ENCODE results near the gene PFKL. TPM values are rescaled to one million over a fixed set of nuclear protein-coding genes. Genes with fewer than 3 reads are reported as not detected.
"Not testable (repeated sequence)": the region's sequence is repeated elsewhere in the genome, so short reads cannot be mapped to it uniquely, and the experiment has no call there.

Gene PFKL
- total and polyA plus RNA-seq, 2 donors = 49.6 to 82.7 TPM

GRCh38 chr21:44338971-44339910 is 39.4 kb downstream of the PFKL start, which contains the start of gene CFAP410:
CFAP410 (minus strand) TSS chr21:44339390; CDS start chr21:44339194, 196 bp downstream.
- WGBS = under 1% methylated on average over 84 of the region's 90 CpGs
- DNase-seq (ENCODE audit: low read depth in 6 of 9, low spot score in 9 of 9) = peak; percentile 82 to 97 (median 91)
- Histone ChIP-seq H3K4me1 (ENCODE audit: control insufficient read depth in 2 of 2, insufficient read depth in 2 of 2, low read length in 2 of 2) (peaks cover 5 to 17% of the 10 kb centered on the region in 2 donors), H3K27me3 (ENCODE audit: control insufficient read depth in 2 of 2, insufficient read depth in 1 of 2, low read length in 1 of 2) (no peaks in the 10 kb centered on the region), H3K9me3 (ENCODE audit: control insufficient read depth in 2 of 2, insufficient read depth in 1 of 2, low read length in 1 of 2) (no peaks in the 10 kb centered on the region), H3K4me3 (ENCODE audit: low read length in 2 of 2) (peak within 1 kb of the TSS; percentile 92), H3K27ac (ENCODE audit: low read depth in 1 of 2, low read length in 1 of 2) (peak within 1 kb of the TSS; percentile 98 to 99), H3K36me3 (ENCODE audit: control insufficient read depth in 2 of 2, insufficient read depth in 2 of 2, low read length in 1 of 2) (peaks cover 11 to 24% of the 10 kb centered on the region in 2 donors)

DNA sequence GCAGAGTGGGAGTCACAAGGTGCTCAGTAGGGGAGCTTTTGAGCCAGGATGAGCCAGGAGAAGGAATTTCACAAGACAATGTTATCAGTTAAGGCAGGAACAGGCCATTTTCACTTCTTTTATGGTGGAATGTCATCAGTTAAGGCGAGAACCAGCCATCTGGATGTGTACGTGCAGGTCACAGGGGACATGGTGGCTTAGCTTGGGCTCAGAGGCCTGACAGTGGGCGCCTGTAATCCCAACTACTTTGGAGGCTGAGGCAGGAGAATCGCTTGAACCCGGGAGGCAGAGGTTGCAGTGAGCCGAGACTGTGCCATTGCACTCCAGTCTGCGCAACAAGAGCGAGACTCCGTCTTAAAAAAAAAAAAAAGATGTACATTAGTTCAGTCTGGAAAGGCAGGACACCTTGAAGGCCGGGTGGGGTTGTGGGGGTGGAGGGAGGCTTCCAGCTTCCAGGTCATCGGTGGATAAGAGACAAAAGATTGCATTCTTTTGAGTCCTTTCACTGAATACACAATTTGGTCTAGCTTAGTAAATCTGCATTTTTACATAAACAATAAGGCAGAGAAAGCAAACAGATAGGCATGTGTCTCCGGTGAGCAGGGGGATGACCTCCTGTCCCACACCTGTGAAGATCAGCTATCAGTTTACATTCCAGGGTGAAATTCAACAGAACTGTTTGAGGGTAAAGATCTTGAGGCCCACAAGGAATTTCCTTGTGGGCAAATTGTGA is 42.0 kb downstream of the PFKL start:
- DNase-seq (ENCODE audit: low read depth in 6 of 9, low spot score in 9 of 9); H3K27ac ChIP-seq (ENCODE audit: low read depth in 1 of 2, low read length in 1 of 2); H3K9me3 ChIP-seq (ENCODE audit: control insufficient read depth in 2 of 2, insufficient read depth in 1 of 2, low read length in 1 of 2); H3K4me3 ChIP-seq (ENCODE audit: low read length in 2 of 2); H3K27me3 ChIP-seq (ENCODE audit: control insufficient read depth in 2 of 2, insufficient read depth in 1 of 2, low read length in 1 of 2); H3K36me3 ChIP-seq (ENCODE audit: control insufficient read depth in 2 of 2, insufficient read depth in 2 of 2, low read length in 1 of 2): not testable (repeated sequence)
- 95% methylated on average over 12 of the region's 12 CpGs for WGBS
- H3K4me1 ChIP-seq (ENCODE audit: control insufficient read depth in 2 of 2, insufficient read depth in 2 of 2, low read length in 2 of 2) = peaks cover 5 to 25% of the 10 kb centered on the region in 2 donors

- not testable (repeated sequence) for H3K27me3 ChIP-seq (ENCODE audit: control insufficient read depth in 2 of 2, insufficient read depth in 1 of 2, low read length in 1 of 2); H3K27ac ChIP-seq (ENCODE audit: low read depth in 1 of 2, low read length in 1 of 2); H3K4me3 ChIP-seq (ENCODE audit: low read length in 2 of 2); H3K36me3 ChIP-seq (ENCODE audit: control insufficient read depth in 2 of 2, insufficient read depth in 2 of 2, low read length in 1 of 2); H3K9me3 ChIP-seq (ENCODE audit: control insufficient read depth in 2 of 2, insufficient read depth in 1 of 2, low read length in 1 of 2); DNase-seq (ENCODE audit: low read depth in 6 of 9, low spot score in 9 of 9)
- peaks cover 5 to 28% of the 10 kb centered on the region in 2 donors for H3K4me1 ChIP-seq (ENCODE audit: control insufficient read depth in 2 of 2, insufficient read depth in 2 of 2, low read length in 2 of 2)
- 82% methylated on average over 8 of the region's 8 CpGs for WGBS
Measured at GRCh38 chr21:44342981-44343380, 43.1 kb downstream of the PFKL start.

GRCh38 chr21:44344541-44345183 is 44.8 kb downstream of the PFKL start:
- H3K4me1 ChIP-seq (ENCODE audit: control insufficient read depth in 2 of 2, insufficient read depth in 2 of 2, low read length in 2 of 2) = peaks cover 13 to 36% of the 10 kb centered on the region in 2 donors
- no peaks in the 10 kb centered on the region for H3K9me3 ChIP-seq (ENCODE audit: control insufficient read depth in 2 of 2, insufficient read depth in 1 of 2, low read length in 1 of 2)
- no peak overlapping the region for H3K27ac ChIP-seq (ENCODE audit: low read depth in 1 of 2, low read length in 1 of 2)
- H3K27me3 ChIP-seq (ENCODE audit: control insufficient read depth in 2 of 2, insufficient read depth in 1 of 2, low read length in 1 of 2) = peaks cover 5 to 23% of the 10 kb centered on the region in 2 donors
- no peak overlapping the region for H3K4me3 ChIP-seq (ENCODE audit: low read length in 2 of 2)
- DNase-seq (ENCODE audit: low read depth in 6 of 9, low spot score in 9 of 9) = no peak
- 76% methylated on average over 17 of the region's 17 CpGs for WGBS
- no peaks in the 10 kb centered on the region for H3K36me3 ChIP-seq (ENCODE audit: control insufficient read depth in 2 of 2, insufficient read depth in 2 of 2, low read length in 1 of 2)

DNA sequence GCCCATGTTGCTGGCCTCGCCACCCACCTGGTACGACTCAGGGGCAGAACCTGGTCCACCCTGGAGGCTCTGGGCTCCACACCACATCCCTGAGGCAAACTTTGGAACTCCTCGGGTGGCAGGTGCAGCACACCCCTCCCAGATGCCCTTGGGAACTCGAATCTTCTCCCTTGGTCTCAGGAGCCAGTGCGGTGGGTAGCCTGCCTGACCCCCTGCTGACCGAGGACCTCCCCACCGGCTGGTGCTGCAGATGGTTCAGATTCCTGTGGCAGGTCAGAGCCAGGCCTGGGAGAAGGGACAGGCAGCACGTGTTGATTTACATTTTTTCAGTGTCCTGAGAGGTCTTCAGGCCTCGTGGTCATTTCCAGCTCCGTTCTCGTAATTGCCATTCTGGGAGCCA is 45.6 kb downstream of the PFKL start:
- Histone ChIP-seq H3K9me3 (ENCODE audit: control insufficient read depth in 2 of 2, insufficient read depth in 1 of 2, low read length in 1 of 2) (no peaks in the 10 kb centered on the region), H3K36me3 (ENCODE audit: control insufficient read depth in 2 of 2, insufficient read depth in 2 of 2, low read length in 1 of 2) (no peaks in the 10 kb centered on the region), H3K27ac (ENCODE audit: low read depth in 1 of 2, low read length in 1 of 2) (no peak overlapping the region), H3K4me3 (ENCODE audit: low read length in 2 of 2) (no peak overlapping the region), H3K27me3 (ENCODE audit: control insufficient read depth in 2 of 2, insufficient read depth in 1 of 2, low read length in 1 of 2) (peaks cover 13 to 27% of the 10 kb centered on the region in 2 donors), H3K4me1 (ENCODE audit: control insufficient read depth in 2 of 2, insufficient read depth in 2 of 2, low read length in 2 of 2) (peaks cover 9 to 28% of the 10 kb centered on the region in 2 donors)
- WGBS = 91% methylated on average over 11 of the region's 11 CpGs
- no peak for DNase-seq (ENCODE audit: low read depth in 6 of 9, low spot score in 9 of 9)

DNA sequence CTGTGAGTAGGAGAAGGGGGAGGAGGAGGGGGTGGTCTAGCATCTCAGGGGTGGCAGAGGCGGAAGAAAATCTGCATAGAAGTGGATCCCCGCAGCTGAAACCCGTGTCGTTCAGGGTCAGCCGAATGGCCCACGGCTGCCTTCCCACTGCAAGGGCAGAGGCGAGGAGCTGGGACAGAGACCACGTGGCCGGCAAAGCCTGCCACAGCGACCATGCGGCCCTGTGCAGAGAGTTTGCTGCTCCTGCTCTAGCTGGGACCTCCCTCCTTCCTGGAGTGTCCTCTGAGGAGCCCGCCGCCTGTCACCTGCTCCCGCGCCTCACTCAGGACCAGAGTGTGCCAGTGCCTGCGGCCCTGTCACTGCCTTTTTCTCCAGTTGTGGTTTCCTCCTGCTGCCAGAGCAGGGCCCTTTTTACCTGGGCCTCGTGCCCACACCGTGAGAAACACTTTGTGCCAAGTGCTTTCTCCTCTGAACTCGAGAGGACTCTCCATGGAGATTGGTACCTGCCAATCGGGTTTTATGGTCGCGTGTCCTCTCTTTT is 48.1 kb downstream of the PFKL start:
- no peak overlapping the region for H3K27ac ChIP-seq (ENCODE audit: low read depth in 1 of 2, low read length in 1 of 2)
- no peak for DNase-seq (ENCODE audit: low read depth in 6 of 9, low spot score in 9 of 9)
- WGBS = 32% methylated on average over 22 of the region's 22 CpGs
- no peak overlapping the region for H3K4me3 ChIP-seq (ENCODE audit: low read length in 2 of 2)
- H3K4me1 ChIP-seq (ENCODE audit: control insufficient read depth in 2 of 2, insufficient read depth in 2 of 2, low read length in 2 of 2) = peaks cover 26 to 50% of the 10 kb centered on the region in 2 donors
- H3K36me3 ChIP-seq (ENCODE audit: control insufficient read depth in 2 of 2, insufficient read depth in 2 of 2, low read length in 1 of 2) = no peaks in the 10 kb centered on the region
- peaks cover 17 to 43% of the 10 kb centered on the region in 2 donors for H3K27me3 ChIP-seq (ENCODE audit: control insufficient read depth in 2 of 2, insufficient read depth in 1 of 2, low read length in 1 of 2)
- no peaks in the 10 kb centered on the region for H3K9me3 ChIP-seq (ENCODE audit: control insufficient read depth in 2 of 2, insufficient read depth in 1 of 2, low read length in 1 of 2)

DNA sequence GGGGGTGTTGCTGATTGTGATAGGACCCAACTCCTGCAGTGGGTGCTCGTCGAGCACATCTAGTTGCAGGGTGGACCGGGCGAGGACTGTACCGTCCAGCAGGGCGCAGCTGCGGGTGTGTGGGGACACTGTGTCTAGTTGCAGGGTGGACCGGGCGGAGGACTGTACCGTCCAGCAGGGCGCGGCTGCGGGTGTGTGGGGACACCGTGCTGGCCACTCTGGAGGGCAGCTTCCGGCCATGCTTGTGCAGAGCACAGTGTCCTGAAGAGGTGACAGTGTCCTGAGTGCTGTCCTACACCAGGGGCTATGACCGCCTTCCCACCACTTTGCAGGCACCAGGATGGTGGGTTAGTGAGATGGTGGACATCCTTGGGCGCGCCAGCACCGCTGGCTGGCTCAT is 49.0 kb downstream of the PFKL start:
- peaks cover 17 to 43% of the 10 kb centered on the region in 2 donors for H3K27me3 ChIP-seq (ENCODE audit: control insufficient read depth in 2 of 2, insufficient read depth in 1 of 2, low read length in 1 of 2)
- no peak for DNase-seq (ENCODE audit: low read depth in 6 of 9, low spot score in 9 of 9)
- H3K27ac ChIP-seq (ENCODE audit: low read depth in 1 of 2, low read length in 1 of 2) = no peak overlapping the region
- H3K4me3 ChIP-seq (ENCODE audit: low read length in 2 of 2) = no peak overlapping the region
- H3K9me3 ChIP-seq (ENCODE audit: control insufficient read depth in 2 of 2, insufficient read depth in 1 of 2, low read length in 1 of 2) = no peaks in the 10 kb centered on the region
- peaks cover 35 to 59% of the 10 kb centered on the region in 2 donors for H3K4me1 ChIP-seq (ENCODE audit: control insufficient read depth in 2 of 2, insufficient read depth in 2 of 2, low read length in 2 of 2)
- H3K36me3 ChIP-seq (ENCODE audit: control insufficient read depth in 2 of 2, insufficient read depth in 2 of 2, low read length in 1 of 2) = no peaks in the 10 kb centered on the region
- WGBS = 98% methylated on average over 19 of the region's 19 CpGs

DNA sequence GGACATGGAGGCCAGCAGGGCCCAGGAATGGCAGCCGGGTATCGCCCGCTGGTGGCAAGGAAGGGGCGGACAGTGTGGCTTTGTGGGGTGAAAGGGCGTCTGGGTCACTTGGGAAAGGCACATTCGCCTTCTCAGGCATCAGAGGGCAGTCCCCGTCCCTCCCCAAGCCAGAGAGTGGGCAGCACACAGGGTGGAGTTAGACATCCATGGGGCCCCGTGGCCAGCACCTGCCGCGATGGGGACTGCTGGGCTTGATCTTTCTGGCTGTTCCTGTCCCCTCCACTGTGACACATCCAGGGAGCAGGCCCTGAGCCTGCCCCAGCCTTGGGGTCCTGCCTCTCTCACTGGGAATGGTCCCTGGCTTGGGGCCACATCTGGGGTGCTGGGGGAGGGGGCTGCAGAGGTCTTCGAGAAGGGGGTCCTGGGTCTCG is 49.6 kb downstream of the PFKL start:
- peaks cover 17 to 43% of the 10 kb centered on the region in 2 donors for H3K27me3 ChIP-seq (ENCODE audit: control insufficient read depth in 2 of 2, insufficient read depth in 1 of 2, low read length in 1 of 2)
- no peaks in the 10 kb centered on the region for H3K36me3 ChIP-seq (ENCODE audit: control insufficient read depth in 2 of 2, insufficient read depth in 2 of 2, low read length in 1 of 2)
- 88% methylated on average over 12 of the region's 12 CpGs for WGBS
- no peaks in the 10 kb centered on the region for H3K9me3 ChIP-seq (ENCODE audit: control insufficient read depth in 2 of 2, insufficient read depth in 1 of 2, low read length in 1 of 2)
- H3K27ac ChIP-seq (ENCODE audit: low read depth in 1 of 2, low read length in 1 of 2) = no peak overlapping the region
- no peak overlapping the region for H3K4me3 ChIP-seq (ENCODE audit: low read length in 2 of 2)
- peaks cover 40 to 63% of the 10 kb centered on the region in 2 donors for H3K4me1 ChIP-seq (ENCODE audit: control insufficient read depth in 2 of 2, insufficient read depth in 2 of 2, low read length in 2 of 2)
- no peak for DNase-seq (ENCODE audit: low read depth in 6 of 9, low spot score in 9 of 9)
